GM19193 (cell line): Measurements from ENCODE around the gene SSUH2.

ENCODE experiments used
- POLR2A ChIP-seq: IDR thresholded peaks from 4 replicates; pipeline ENCODE4 v1.6.1; 2011; ENCODE audit not compliant: insufficient read depth, insufficient read length; ENCODE audit errors: extremely low read depth

SSUH2 gene

GRCh38 chr3:8627201-8627940, 17.2 kb downstream of the SSUH2 start:
- TF ChIP-seq POLR2A, result no peak

- no peak for TF ChIP-seq POLR2A
These were observed 18.6 kb downstream of the SSUH2 start for GRCh38 chr3:8625991-8626390.

GRCh38 chr3:8624612-8625011, 20.0 kb downstream of the SSUH2 start:
- no peak for TF ChIP-seq POLR2A

GRCh38 chr3:8623741-8624140, 20.9 kb downstream of the SSUH2 start:
- TF ChIP-seq POLR2A, result no peak

- TF ChIP-seq POLR2A, result no peak
These were observed 21.5 kb downstream of the SSUH2 start for GRCh38 chr3:8622873-8623691.

- no peak for TF ChIP-seq POLR2A
These were observed 22.7 kb downstream of the SSUH2 start for GRCh38 chr3:8621872-8622271.

GRCh38 chr3:8621141-8621540, 23.5 kb downstream of the SSUH2 start:
- no peak for TF ChIP-seq POLR2A

- TF ChIP-seq POLR2A, result no peak
These were observed 25.1 kb downstream of the SSUH2 start for GRCh38 chr3:8619548-8619947.

GRCh38 chr3:8618950-8619349, 25.6 kb downstream of the SSUH2 start:
- TF ChIP-seq POLR2A, result no peak

GRCh38 chr3:8617921-8618320, 26.7 kb downstream of the SSUH2 start:
- TF ChIP-seq POLR2A, result no peak

GRCh38 chr3:8610951-8611350, 33.6 kb downstream of the SSUH2 start:
- TF ChIP-seq POLR2A, result no peak

- TF ChIP-seq POLR2A, result no peak
These were observed 35.7 kb downstream of the SSUH2 start for GRCh38 chr3:8608791-8609467.

GRCh38 chr3:8608041-8608790, 36.4 kb downstream of the SSUH2 start:
- TF ChIP-seq POLR2A, result no peak

- TF ChIP-seq POLR2A, result no peak
These were observed 37.2 kb downstream of the SSUH2 start for GRCh38 chr3:8607234-8608040.
